HEK293 (cell line): ENCODE measurements around the gene ILKAP.

ENCODE experiments used
- CTCF ChIA-PET: fragments of 350-600 bp; formaldehyde crosslinking; extraction: SDS; loops from one replicate; lab custom pipeline; 2021; ENCODE audit warnings: antibody characterized with exemption; lab: Yijun Ruan, JAX
- POLR2A ChIA-PET: fragments of 300-600 bp; formaldehyde crosslinking; extraction: SDS; loops from one replicate; lab custom pipeline; 2020; ENCODE audit warnings: antibody characterized with exemption, inconsistent platforms; lab: Yijun Ruan, JAX
- H3K27ac ChIP-seq: fragments of 200-500 bp; sonication (Bioruptor generic); 2 replicates; pipeline ENCODE4 v1.5.1; 2014; ENCODE audit warnings: low read depth, low read length, control low read depth, inconsistent platforms; ENCODE audit errors: extremely low read depth
- H3K36me3 ChIP-seq, 2 experiments: fragments of 200-500 bp in 1 of 2; sonication (Bioruptor generic) in 1 of 2; 1 replicate in 1 of 2; 2 replicates in 1 of 2; pipeline ENCODE4 v1.5.1; 2014 to 2017; ENCODE audit warnings: inconsistent platforms in 2 of 2, low read length in 2 of 2; ENCODE audit not compliant: control insufficient read depth in 2 of 2, insufficient read depth in 1 of 2
- H3K4me1 ChIP-seq: fragments of 200-500 bp; sonication (Bioruptor generic); 2 replicates; pipeline ENCODE4 v1.5.1; 2014; ENCODE audit warnings: mild to moderate bottlenecking, low read length, inconsistent platforms; ENCODE audit not compliant: control insufficient read depth, insufficient read depth
- H3K4me3 ChIP-seq: 2 replicates; pipeline ENCODE4 v1.5.1; 2011; ENCODE audit warnings: low read depth, mild to moderate bottlenecking, control low read depth, low read length, moderate library complexity
- H3K9me3 ChIP-seq: fragments of 200-500 bp; sonication (Bioruptor generic); 2 replicates; pipeline ENCODE4 v1.5.1; 2014; ENCODE audit warnings: low read depth, low read length, inconsistent platforms; ENCODE audit not compliant: control insufficient read depth, insufficient read depth
- BCL11B ChIP-seq: fragments of 450-650 bp; formaldehyde crosslinking; IDR thresholded peaks from 2 replicates; pipeline ENCODE4 v1.5.1; 2016; ENCODE audit warnings: low read depth, missing biosample characterization, missing genetic modification characterization
- BCL6B ChIP-seq: fragments of 450-650 bp; formaldehyde crosslinking; IDR thresholded peaks from 2 replicates; pipeline ENCODE4 v1.5.1; 2017; ENCODE audit warnings: missing biosample characterization, missing genetic modification characterization
- CTCF ChIP-seq: fragments of 450-650 bp; formaldehyde crosslinking; IDR thresholded peaks from 2 replicates; pipeline ENCODE4 v1.5.1; 2016; ENCODE audit warnings: missing biosample characterization, missing genetic modification characterization
- HIC1 ChIP-seq: fragments of 450-650 bp; formaldehyde crosslinking; IDR thresholded peaks from 2 replicates; pipeline ENCODE4 v1.5.1; 2016; ENCODE audit warnings: missing biosample characterization, missing genetic modification characterization
- KLF17 ChIP-seq: fragments of 450-650 bp; formaldehyde crosslinking; IDR thresholded peaks from 2 replicates; pipeline ENCODE4 v1.5.1; 2016; ENCODE audit warnings: missing biosample characterization, missing genetic modification characterization
- OSR2 ChIP-seq: fragments of 450-650 bp; formaldehyde crosslinking; IDR thresholded peaks from 2 replicates; pipeline ENCODE4 v1.5.1; 2016; ENCODE audit warnings: missing biosample characterization, missing genetic modification characterization
- ZBTB10 ChIP-seq: fragments of 450-650 bp; formaldehyde crosslinking; IDR thresholded peaks from 2 replicates; pipeline ENCODE4 v1.5.1; 2016; ENCODE audit warnings: missing biosample characterization, missing genetic modification characterization
- ZFHX2 ChIP-seq: fragments of 450-650 bp; formaldehyde crosslinking; conservative IDR thresholded peaks from 2 replicates; pipeline ENCODE4 v1.5.1; 2016; ENCODE audit warnings: missing biosample characterization, missing genetic modification characterization
- ZNF138 ChIP-seq: fragments of 450-650 bp; formaldehyde crosslinking; IDR thresholded peaks from 2 replicates; pipeline ENCODE4 v1.5.1; 2016; ENCODE audit warnings: missing biosample characterization, missing genetic modification characterization, borderline replicate concordance
- ZNF202 ChIP-seq: fragments of 450-650 bp; formaldehyde crosslinking; IDR thresholded peaks from 2 replicates; pipeline ENCODE4 v1.5.1; 2016; ENCODE audit warnings: missing biosample characterization, missing genetic modification characterization, borderline replicate concordance
- ZNF596 ChIP-seq: fragments of 450-650 bp; IDR thresholded peaks from 2 replicates; pipeline ENCODE4 v1.5.0; 2018; ENCODE audit warnings: missing biosample characterization, mild to moderate bottlenecking, missing genetic modification characterization, moderate library complexity
- ZNF654 ChIP-seq: fragments of 450-650 bp; formaldehyde crosslinking; IDR thresholded peaks from 2 replicates; pipeline ENCODE4 v1.5.1; 2016; ENCODE audit warnings: low read depth, missing biosample characterization, missing genetic modification characterization
- ZNF677 ChIP-seq: fragments of 450-650 bp; IDR thresholded peaks from 2 replicates; pipeline ENCODE4 v1.5.0; 2018; ENCODE audit warnings: missing biosample characterization, mild to moderate bottlenecking, missing genetic modification characterization, moderate library complexity

ILKAP gene

GRCh38 chr2:238160206-238161129 lies 43.0 kb downstream of the ILKAP start:
- ChIA-PET CTCF (interaction anchor here (0.5 to 2.7 kb wide), 10 partner anchors 9 to 303 kb away, joined by 3 to 24 read pairs (median 3); no protein-coding TSS in a partner anchor), POLR2A (interaction anchor here (1.0 to 1.3 kb wide), 2 partner anchors 42 to 103 kb away, joined by 4 read pairs; no protein-coding TSS in a partner anchor)
- Histone ChIP-seq H3K4me1 (no peaks in the 10 kb centered on the region; the same call in 1 of the 2 replicates), H3K4me3 (no peak overlapping the region), H3K27ac (no peak overlapping the region), H3K9me3 (no peaks in the 10 kb centered on the region), H3K36me3 (peaks cover 0 to 4% of the 10 kb centered on the region in 2 experiments; a peak in 1 of 3 replicates)
- TF ChIP-seq HIC1 (tag by site-specific recombination), result peak; percentile 51; the same call in 1 of the 2 replicates
- TF ChIP-seq ZNF202 (tag by site-specific recombination), result no peak
- TF ChIP-seq CTCF (tag by site-specific recombination), result peak; percentile 95
- TF ChIP-seq ZBTB10 (tag by site-specific recombination), result no peak
- peak; percentile 48; the same call in 1 of the 2 replicates for TF ChIP-seq BCL11B (tag by site-specific recombination)
- TF ChIP-seq ZNF677, result no peak
- TF ChIP-seq ZFHX2 (tag by site-specific recombination), result no peak
- no peak for TF ChIP-seq ZNF138
- TF ChIP-seq BCL6B, result no peak
- peak; percentile 39 for TF ChIP-seq ZNF654
- TF ChIP-seq KLF17, result no peak
- TF ChIP-seq OSR2, result no peak
- TF ChIP-seq ZNF596 (tag by site-specific recombination), result no peak
